Tibial nerve (tissue), 4 donors: ENCODE measurements around the gene TMEM235. TPM values are rescaled to one million over a fixed set of nuclear protein-coding genes. Genes with fewer than 3 reads are reported as not detected.

Source experiments
- DNase-seq, 2 donors: peaks; one replicate each; pipeline ENCODE4 v3.0.0-alpha.2; 2019; ENCODE audit warnings: low spot score in 2 of 2
- H3K27ac ChIP-seq, 4 donors: fragments of 200-600 bp; sonication (generic) in 3 of 4; one replicate each; pipeline ENCODE4 v1.5.1; 2017 to 2019; ENCODE audit warnings: mild to moderate bottlenecking in 1 of 4
- H3K27me3 ChIP-seq, 2 donors: fragments of 200-600 bp; sonication (generic) in 1 of 2; one replicate each; pipeline versions ENCODE4 v1.5.1 to v1.6.0; 2017 to 2019
- H3K36me3 ChIP-seq, 3 donors: fragments of 200-600 bp; sonication (generic); one replicate each; pipeline ENCODE4 v1.5.1; 2018 to 2019
- H3K4me1 ChIP-seq, 4 donors: fragments of 200-600 bp; sonication (generic) in 3 of 4; one replicate each; pipeline ENCODE4 v1.5.1; 2017 to 2019
- H3K4me3 ChIP-seq, 4 donors: fragments of 200-600 bp; sonication (generic) in 3 of 4; one replicate each; pipeline ENCODE4 v1.5.1; 2017 to 2019; ENCODE audit warnings: mild to moderate bottlenecking in 1 of 4, moderate library complexity in 1 of 4
- H3K9me3 ChIP-seq, 4 donors: fragments of 200-600 bp; sonication (generic) in 3 of 4; one replicate each; pipeline ENCODE4 v1.5.1; 2017 to 2019
- CTCF ChIP-seq, 5 experiments: fragments of 200-600 bp in 3 of 5; fragments of 450-650 bp in 2 of 5; sonication (generic) in 3 of 5; IDR thresholded peaks; one replicate each; pipeline ENCODE4 v1.5.1; 2016 to 2019; ENCODE audit warnings: antibody characterized with exemption in 5 of 5, mild to moderate bottlenecking in 3 of 5, moderate library complexity in 2 of 5
- EP300 ChIP-seq, 2 donors: sonication (generic); formaldehyde crosslinking; IDR thresholded peaks; one replicate each; pipeline ENCODE4 v1.6.1; 2017; ENCODE audit warnings: antibody characterized with exemption in 2 of 2, mild to moderate bottlenecking in 1 of 2
- POLR2A ChIP-seq, 2 donors: fragments of 450-650 bp; IDR thresholded peaks; one replicate each; pipeline ENCODE4 v1.6.1; 2017; ENCODE audit warnings: antibody characterized with exemption in 2 of 2, mild to moderate bottlenecking in 2 of 2, moderate library complexity in 2 of 2
- WGBS, 2 donors: methylation state at CpG; one replicate each; pipeline ENCODE4 v1.1.5; 2018; 5-methylcytosine and 5-hydroxymethylcytosine counted together
- total RNA-seq, 4 donors: library from RNA; depleted of rRNA; stranded (reverse); fragments of >200 nt; gene quantifications; one replicate each; pipeline ENCODE4 v1.1.0, GENCODE V29; 2016

TMEM235 gene
- total RNA-seq, 4 donors from 2014 or later, result not detected

- Histone ChIP-seq H3K4me3 (no peak overlapping the region), H3K27ac (no peak overlapping the region), H3K9me3 (no peaks in the 10 kb centered on the region), H3K36me3 (no peaks in the 10 kb centered on the region), H3K4me1 (peaks cover 0 to 13% (median 4%) of the 10 kb centered on the region in 4 donors), H3K27me3 (peaks cover 2 to 28% of the 10 kb centered on the region in 2 donors)
- 81 to 86% methylated on average over 4 of the region's 4 CpGs for WGBS, 2 donors
- TF ChIP-seq CTCF (IDR thresholded peaks at IDR 0.05) (no peak), POLR2A (IDR thresholded peaks at IDR 0.05) (no peak), EP300 (IDR thresholded peaks at IDR 0.05) (no peak)
- DNase-seq, result no peak
These were observed 3.3 kb upstream of the TMEM235 start for GRCh38 chr17:78228176-78228575.

DNA sequence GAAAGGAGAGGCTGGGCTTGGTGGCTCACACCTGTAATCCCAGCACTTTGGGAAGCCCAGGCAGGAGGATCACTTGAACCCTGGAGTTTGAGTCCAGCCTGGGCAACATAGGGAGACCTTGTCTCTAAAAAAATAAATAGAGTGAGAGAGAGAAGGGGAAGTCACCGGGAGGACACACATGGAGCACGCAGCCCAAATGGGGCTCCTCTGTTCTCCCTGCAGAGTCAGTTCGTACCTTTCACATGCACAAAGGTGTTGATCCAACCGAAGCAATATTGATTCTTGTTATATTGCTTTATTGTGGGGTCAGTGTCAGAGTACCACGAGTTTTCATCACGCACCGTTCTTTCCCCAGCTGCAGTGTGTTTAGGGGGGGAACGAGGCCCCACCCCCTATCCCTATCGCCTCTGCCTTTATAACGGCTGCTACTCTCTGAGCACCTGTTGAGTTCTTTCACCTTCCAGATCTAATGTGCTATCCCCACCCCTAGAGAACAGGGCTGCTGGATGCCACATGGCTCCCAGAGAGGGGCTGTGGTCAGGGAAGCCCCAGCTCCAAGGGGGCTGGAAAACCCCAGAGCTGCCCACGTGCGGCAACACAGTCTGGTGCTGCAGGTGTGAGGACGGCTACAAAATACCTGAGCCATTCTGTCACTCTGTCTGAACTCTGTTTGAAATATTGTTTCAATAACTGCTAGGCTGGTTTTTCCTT, 1.0 kb upstream of the TMEM235 start:
- no peak for DNase-seq
- peaks cover 0 to 13% (median 4%) of the 10 kb centered on the region in 4 donors for H3K4me1 ChIP-seq
- H3K4me3 ChIP-seq, result no peak overlapping the region
- TF ChIP-seq EP300 (IDR thresholded peaks at IDR 0.05), result no peak
- TF ChIP-seq CTCF (IDR thresholded peaks at IDR 0.05), result no peak
- TF ChIP-seq POLR2A (IDR thresholded peaks at IDR 0.05), result no peak
- no peaks in the 10 kb centered on the region for H3K36me3 ChIP-seq
- H3K27me3 ChIP-seq, result peaks cover 2 to 31% of the 10 kb centered on the region in 2 donors
- no peaks in the 10 kb centered on the region for H3K9me3 ChIP-seq
- no peak overlapping the region for H3K27ac ChIP-seq
- WGBS, 2 donors, result 68 to 74% methylated on average over 13 of the region's 13 CpGs

GRCh38 chr17:78231991-78232858, 794 bp downstream of the TMEM235 start:
- peaks cover 0 to 13% (median 4%) of the 10 kb centered on the region in 4 donors for H3K4me1 ChIP-seq
- DNase-seq, result no peak
- H3K9me3 ChIP-seq, result no peaks in the 10 kb centered on the region
- H3K27me3 ChIP-seq, result peaks cover 2 to 31% of the 10 kb centered on the region in 2 donors
- 11 to 16% methylated on average over 31 to 42 of the region's 55 CpGs for WGBS, 2 donors
- no peaks in the 10 kb centered on the region for H3K36me3 ChIP-seq
- no peak overlapping the region for H3K27ac ChIP-seq
- TF ChIP-seq POLR2A (IDR thresholded peaks at IDR 0.05), result no peak
- no peak for TF ChIP-seq EP300 (IDR thresholded peaks at IDR 0.05)
- no peak for TF ChIP-seq CTCF (IDR thresholded peaks at IDR 0.05)
- H3K4me3 ChIP-seq, result no peak overlapping the region

- Histone ChIP-seq H3K4me3 (no peak overlapping the region), H3K9me3 (no peaks in the 10 kb centered on the region), H3K4me1 (peaks cover 0 to 13% (median 4%) of the 10 kb centered on the region in 4 donors), H3K27ac (no peak overlapping the region), H3K36me3 (no peaks in the 10 kb centered on the region), H3K27me3 (peaks cover 2 to 31% of the 10 kb centered on the region in 2 donors)
- WGBS, 2 donors, result 79 to 94% methylated on average over 2 of the region's 2 CpGs
- TF ChIP-seq CTCF (IDR thresholded peaks at IDR 0.05), result no peak
- DNase-seq, result no peak
These were observed 1.4 kb downstream of the TMEM235 start for GRCh38 chr17:78232859-78233173.

GRCh38 chr17:78233678-78234077, 2.2 kb downstream of the TMEM235 start:
- WGBS, 2 donors, result 91 to 93% methylated on average over 10 of the region's 10 CpGs
- H3K27me3 ChIP-seq, result peaks cover 2 to 31% of the 10 kb centered on the region in 2 donors
- H3K36me3 ChIP-seq, result no peaks in the 10 kb centered on the region
- peaks cover 0 to 13% (median 4%) of the 10 kb centered on the region in 4 donors for H3K4me1 ChIP-seq
- no peak for DNase-seq
- TF ChIP-seq EP300 (IDR thresholded peaks at IDR 0.05) (no peak), CTCF (IDR thresholded peaks at IDR 0.05) (no peak), POLR2A (IDR thresholded peaks at IDR 0.05) (no peak)
- H3K27ac ChIP-seq, result no peak overlapping the region
- H3K9me3 ChIP-seq, result no peaks in the 10 kb centered on the region
- no peak overlapping the region for H3K4me3 ChIP-seq
